ENCODE data around the gene ANK2. TPM values are rescaled to one million over a fixed set of nuclear protein-coding genes. Genes with fewer than 3 reads are reported as not detected.

The ANK2 gene
- total and polyA plus RNA-seq, 12 donors = 21.9 to 373 (median 298) TPM

DNA sequence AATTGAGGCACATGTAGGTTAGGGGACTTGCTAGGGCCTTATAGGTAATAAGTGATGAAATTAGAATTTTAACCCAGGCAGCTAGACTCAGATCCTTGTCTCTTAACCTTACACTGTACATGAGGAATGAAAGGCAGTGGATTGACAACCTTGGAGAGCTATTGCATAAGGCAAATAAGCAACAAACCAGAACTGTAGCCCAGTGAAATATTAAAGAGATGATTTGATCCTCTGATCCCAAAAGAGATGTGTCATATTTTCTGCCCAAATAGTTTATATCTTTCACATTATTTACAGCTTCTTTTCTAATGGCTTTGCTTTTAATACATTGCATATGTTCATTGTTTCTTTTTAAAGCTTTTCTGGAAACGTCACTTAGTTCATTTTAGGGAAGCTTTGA, 252.6 kb downstream of the ANK2 start:
- 84% methylated on average over 1 of the region's 1 CpG for WGBS, 2 donors
- no peaks in the 10 kb centered on the region for H3K27me3 ChIP-seq
- no peak overlapping the region for H3K27ac ChIP-seq
- peaks cover 0 to 36% (median 3%) of the 10 kb centered on the region in 9 donors for H3K4me1 ChIP-seq
- H3K36me3 ChIP-seq = no peaks in the 10 kb centered on the region
- no peaks in the 10 kb centered on the region for H3K9me3 ChIP-seq
- intact Hi-C loops (cut with DNase I) = no loop called here
- ATAC-seq (no peak), DNase-seq (no peak)
- H3K4me3 ChIP-seq = no peak overlapping the region
- TF ChIP-seq, protein P1, sequence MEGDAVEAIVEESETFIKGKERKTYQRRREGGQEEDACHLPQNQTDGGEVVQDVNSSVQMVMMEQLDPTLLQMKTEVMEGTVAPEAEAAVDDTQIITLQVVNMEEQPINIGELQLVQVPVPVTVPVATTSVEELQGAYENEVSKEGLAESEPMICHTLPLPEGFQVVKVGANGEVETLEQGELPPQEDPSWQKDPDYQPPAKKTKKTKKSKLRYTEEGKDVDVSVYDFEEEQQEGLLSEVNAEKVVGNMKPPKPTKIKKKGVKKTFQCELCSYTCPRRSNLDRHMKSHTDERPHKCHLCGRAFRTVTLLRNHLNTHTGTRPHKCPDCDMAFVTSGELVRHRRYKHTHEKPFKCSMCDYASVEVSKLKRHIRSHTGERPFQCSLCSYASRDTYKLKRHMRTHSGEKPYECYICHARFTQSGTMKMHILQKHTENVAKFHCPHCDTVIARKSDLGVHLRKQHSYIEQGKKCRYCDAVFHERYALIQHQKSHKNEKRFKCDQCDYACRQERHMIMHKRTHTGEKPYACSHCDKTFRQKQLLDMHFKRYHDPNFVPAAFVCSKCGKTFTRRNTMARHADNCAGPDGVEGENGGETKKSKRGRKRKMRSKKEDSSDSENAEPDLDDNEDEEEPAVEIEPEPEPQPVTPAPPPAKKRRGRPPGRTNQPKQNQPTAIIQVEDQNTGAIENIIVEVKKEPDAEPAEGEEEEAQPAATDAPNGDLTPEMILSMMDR (IDR thresholded peaks at IDR 0.05) = no peak

DNA sequence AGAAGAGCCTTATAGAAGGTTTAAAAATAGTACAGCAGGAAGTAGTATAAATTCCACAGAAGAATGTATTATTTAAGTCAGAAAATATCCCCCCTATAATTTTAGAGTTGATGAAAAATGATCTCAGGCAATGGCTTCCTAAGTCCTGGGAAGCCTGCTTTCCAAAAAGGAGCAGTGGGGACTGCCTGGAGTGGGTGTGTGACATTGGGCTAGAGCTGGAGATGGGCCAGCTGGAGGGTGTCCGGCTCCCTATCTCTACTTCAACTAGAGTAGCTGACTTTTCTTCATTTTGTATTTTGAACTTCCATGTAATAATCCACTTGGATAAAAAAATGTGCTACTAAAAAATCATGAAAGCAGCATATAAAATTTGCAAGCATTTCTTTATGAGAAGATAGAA, 253.9 kb downstream of the ANK2 start:
- Histone ChIP-seq H3K27me3 (no peaks in the 10 kb centered on the region), H3K27ac (no peak overlapping the region), H3K4me1 (peaks cover 0 to 36% (median 3%) of the 10 kb centered on the region in 9 donors), H3K9me3 (no peaks in the 10 kb centered on the region), H3K36me3 (no peaks in the 10 kb centered on the region), H3K4me3 (no peak overlapping the region)
- WGBS, 2 donors = 7 to 40% methylated on average over 1 of the region's 1 CpG
- peak in 2 of 8 donors; percentile 35 to 72 for ATAC-seq
- intact Hi-C loops (cut with DNase I) = no loop called here
- peak; percentile 26 to 51 for DNase-seq
- TF ChIP-seq, protein P1 (IDR thresholded peaks at IDR 0.05) = no peak

DNA sequence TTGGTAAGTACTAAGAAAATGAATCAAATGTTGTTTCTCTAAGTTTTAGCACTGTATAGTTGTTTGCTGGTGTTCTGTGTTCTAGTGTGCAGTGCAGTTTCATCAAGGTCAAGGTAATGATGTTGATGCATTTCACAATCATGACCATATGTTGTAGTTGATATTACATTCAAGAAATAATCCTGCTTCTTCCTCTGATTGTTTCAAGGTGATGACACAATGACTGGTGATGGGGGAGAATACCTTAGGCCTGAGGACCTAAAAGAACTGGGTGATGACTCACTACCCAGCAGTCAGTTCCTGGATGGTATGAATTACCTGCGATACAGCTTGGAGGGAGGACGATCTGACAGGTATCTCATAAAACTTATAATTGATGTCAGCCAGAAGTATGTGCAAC, 261.6 kb downstream of the ANK2 start:
- H3K9me3 ChIP-seq = no peaks in the 10 kb centered on the region
- H3K4me3 ChIP-seq = no peak overlapping the region

DNA sequence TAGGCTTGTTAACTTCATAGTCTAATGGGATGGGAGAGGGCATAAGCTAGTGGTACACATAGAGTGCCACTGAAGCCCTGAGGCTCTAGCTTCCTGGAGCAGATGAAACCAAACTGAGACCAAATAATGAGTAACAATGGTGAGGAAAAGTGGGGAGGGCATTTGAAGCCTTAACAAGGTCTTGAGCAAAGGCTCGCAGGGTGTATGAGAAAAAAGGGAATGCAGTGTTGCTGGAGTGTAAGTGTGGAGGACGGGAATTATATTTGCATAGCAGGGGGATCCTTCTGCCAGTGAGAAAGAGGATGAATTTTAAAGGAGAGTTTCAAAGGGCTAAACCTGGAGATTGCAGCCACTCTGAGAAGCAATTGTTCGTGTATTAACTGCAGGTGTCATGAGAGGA, 263.1 kb downstream of the ANK2 start:
- ATAC-seq (no peak), DNase-seq (no peak)
- Histone ChIP-seq H3K27ac (no peak overlapping the region), H3K4me1 (peaks cover 0 to 9% (median 0%) of the 10 kb centered on the region in 9 donors), H3K9me3 (no peaks in the 10 kb centered on the region), H3K27me3 (no peaks in the 10 kb centered on the region), H3K36me3 (peaks cover 0 to 45% (median 0%) of the 10 kb centered on the region in 9 donors), H3K4me3 (no peak overlapping the region)
- intact Hi-C loops (cut with DNase I) = no loop called here
- 93 to 95% methylated on average over 3 of the region's 3 CpGs for WGBS, 2 donors
- TF ChIP-seq, protein P1 (IDR thresholded peaks at IDR 0.05) = no peak

More for the DNA sequence above, 261.6 kb downstream of the ANK2 start:
- no peaks in the 10 kb centered on the region for H3K27me3 ChIP-seq
- 79 to 84% methylated on average over 2 of the region's 2 CpGs for WGBS, 2 donors
- peaks cover 0 to 38% (median 0%) of the 10 kb centered on the region in 9 donors for H3K36me3 ChIP-seq
- ATAC-seq (no peak), DNase-seq (no peak)
- TF ChIP-seq, protein P1 (IDR thresholded peaks at IDR 0.05) = no peak
- intact Hi-C loops (cut with DNase I) = no loop called here
- H3K27ac ChIP-seq = no peak overlapping the region
- H3K4me1 ChIP-seq = no peaks in the 10 kb centered on the region

Measured in heart right ventricle (tissue), 16 donors.